Gastroesophageal sphincter (tissue), 4 donors: ENCODE data around the gene GADL1. TPM values are rescaled to one million over a fixed set of nuclear protein-coding genes. Genes with fewer than 3 reads are reported as not detected.

Source experiments
- ATAC-seq: fragments of 150-250 bp; one replicate; pipeline ENCODE4 v1.9.1; 2016; ENCODE audit warnings: mild to moderate bottlenecking, moderate library complexity
- H3K27ac ChIP-seq, 4 donors: fragments of 200-600 bp; sonication (generic) in 3 of 4; 1 replicate in 3 of 4; 2 replicates in 1 of 4; pipeline ENCODE4 v1.5.1; 2016 to 2019
- H3K27me3 ChIP-seq: fragments of 200-600 bp; sonication (generic); one replicate; pipeline ENCODE4 v1.5.1; 2019
- H3K36me3 ChIP-seq, 2 donors: fragments of 200-600 bp; sonication (generic); one replicate each; pipeline ENCODE4 v1.5.1; 2019; ENCODE audit warnings: control low read depth in 1 of 2
- H3K4me1 ChIP-seq, 3 donors: fragments of 200-600 bp; sonication (generic); 1 replicate in 2 of 3; 2 replicates in 1 of 3; pipeline ENCODE4 v1.5.1; 2016 to 2019; ENCODE audit warnings: control low read depth in 2 of 3
- H3K4me3 ChIP-seq, 2 donors: fragments of 200-600 bp; sonication (generic); one replicate each; pipeline ENCODE4 v1.5.1; 2019; ENCODE audit warnings: mild to moderate bottlenecking in 1 of 2, moderate library complexity in 1 of 2
- H3K9me3 ChIP-seq, 3 donors: fragments of 200-600 bp; sonication (generic); one replicate each; pipeline ENCODE4 v1.5.1; 2017 to 2019; ENCODE audit warnings: control low read depth in 2 of 3
- EP300 ChIP-seq: sonication (generic); formaldehyde crosslinking; IDR thresholded peaks from one replicate; pipeline ENCODE4 v1.6.1; 2017; ENCODE audit warnings: antibody characterized with exemption, mild to moderate bottlenecking
- POLR2A ChIP-seq, 2 donors: fragments of 450-650 bp; IDR thresholded peaks; one replicate each; pipeline ENCODE4 v1.6.1; 2017; ENCODE audit warnings: antibody characterized with exemption in 2 of 2, mild to moderate bottlenecking in 2 of 2, moderate library complexity in 1 of 2
- POLR2AphosphoS5 ChIP-seq: sonication (generic); formaldehyde crosslinking; IDR thresholded peaks from one replicate; pipeline ENCODE4 v1.6.1; 2017; ENCODE audit warnings: antibody characterized with exemption
- WGBS, 2 donors: methylation state at CpG; one replicate each; pipeline ENCODE4 v1.1.5; 2018; ENCODE audit warnings: low coverage in 1 of 2; 5-methylcytosine and 5-hydroxymethylcytosine counted together
- total RNA-seq, 4 donors: library from RNA; depleted of rRNA; stranded (reverse); fragments of >200 nt; gene quantifications; one replicate each; pipeline ENCODE4 v1.1.0, GENCODE V29; 2016
- TF ChIP-seq, protein P1 (sequence below), 4 experiments: fragments of 200-600 bp in 2 of 4; fragments of 450-650 bp in 2 of 4; sonication (generic) in 1 of 4; IDR thresholded peaks; one replicate each; pipeline ENCODE4 v1.5.1; 2017 to 2019; ENCODE audit warnings: antibody characterized with exemption in 4 of 4, mild to moderate bottlenecking in 2 of 4, moderate library complexity in 2 of 4

GADL1 gene
- total RNA-seq, 4 donors from 2014 or later = 2.2 to 20.9 (median 3.9) TPM

GRCh38 chr3:30855400-30856292 is 38.8 kb downstream of the GADL1 start:
- H3K4me1 ChIP-seq = peaks cover 0 to 11% (median 0%) of the 10 kb centered on the region in 3 donors
- TF ChIP-seq POLR2A (IDR thresholded peaks at IDR 0.05) (no peak), POLR2AphosphoS5 (no peak), EP300 (no peak)
- TF ChIP-seq, protein P1, sequence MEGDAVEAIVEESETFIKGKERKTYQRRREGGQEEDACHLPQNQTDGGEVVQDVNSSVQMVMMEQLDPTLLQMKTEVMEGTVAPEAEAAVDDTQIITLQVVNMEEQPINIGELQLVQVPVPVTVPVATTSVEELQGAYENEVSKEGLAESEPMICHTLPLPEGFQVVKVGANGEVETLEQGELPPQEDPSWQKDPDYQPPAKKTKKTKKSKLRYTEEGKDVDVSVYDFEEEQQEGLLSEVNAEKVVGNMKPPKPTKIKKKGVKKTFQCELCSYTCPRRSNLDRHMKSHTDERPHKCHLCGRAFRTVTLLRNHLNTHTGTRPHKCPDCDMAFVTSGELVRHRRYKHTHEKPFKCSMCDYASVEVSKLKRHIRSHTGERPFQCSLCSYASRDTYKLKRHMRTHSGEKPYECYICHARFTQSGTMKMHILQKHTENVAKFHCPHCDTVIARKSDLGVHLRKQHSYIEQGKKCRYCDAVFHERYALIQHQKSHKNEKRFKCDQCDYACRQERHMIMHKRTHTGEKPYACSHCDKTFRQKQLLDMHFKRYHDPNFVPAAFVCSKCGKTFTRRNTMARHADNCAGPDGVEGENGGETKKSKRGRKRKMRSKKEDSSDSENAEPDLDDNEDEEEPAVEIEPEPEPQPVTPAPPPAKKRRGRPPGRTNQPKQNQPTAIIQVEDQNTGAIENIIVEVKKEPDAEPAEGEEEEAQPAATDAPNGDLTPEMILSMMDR (IDR thresholded peaks at IDR 0.05) = no peak
- H3K36me3 ChIP-seq = peaks cover 0 to 17% of the 10 kb centered on the region in 2 donors
- no peaks in the 10 kb centered on the region for H3K9me3 ChIP-seq
- H3K27ac ChIP-seq = no peak overlapping the region
- 51 to 60% methylated on average over 6 of the region's 6 CpGs for WGBS, 2 donors
- no peaks in the 10 kb centered on the region for H3K27me3 ChIP-seq
- no peak overlapping the region for H3K4me3 ChIP-seq
- no peak for ATAC-seq

GRCh38 chr3:30852833-30853232 is 41.6 kb downstream of the GADL1 start:
- H3K36me3 ChIP-seq = peaks cover 0 to 12% of the 10 kb centered on the region in 2 donors
- H3K27ac ChIP-seq = no peak overlapping the region
- no peak overlapping the region for H3K4me3 ChIP-seq
- WGBS, 2 donors = 81% methylated on average over 3 to 4 of the region's 4 CpGs
- no peaks in the 10 kb centered on the region for H3K9me3 ChIP-seq
- H3K27me3 ChIP-seq = no peaks in the 10 kb centered on the region
- peaks cover 0 to 8% (median 3%) of the 10 kb centered on the region in 3 donors for H3K4me1 ChIP-seq
- TF ChIP-seq, protein P1 (IDR thresholded peaks at IDR 0.05) = no peak
- TF ChIP-seq POLR2A (IDR thresholded peaks at IDR 0.05) (no peak), EP300 (no peak), POLR2AphosphoS5 (no peak)
- no peak for ATAC-seq

DNA sequence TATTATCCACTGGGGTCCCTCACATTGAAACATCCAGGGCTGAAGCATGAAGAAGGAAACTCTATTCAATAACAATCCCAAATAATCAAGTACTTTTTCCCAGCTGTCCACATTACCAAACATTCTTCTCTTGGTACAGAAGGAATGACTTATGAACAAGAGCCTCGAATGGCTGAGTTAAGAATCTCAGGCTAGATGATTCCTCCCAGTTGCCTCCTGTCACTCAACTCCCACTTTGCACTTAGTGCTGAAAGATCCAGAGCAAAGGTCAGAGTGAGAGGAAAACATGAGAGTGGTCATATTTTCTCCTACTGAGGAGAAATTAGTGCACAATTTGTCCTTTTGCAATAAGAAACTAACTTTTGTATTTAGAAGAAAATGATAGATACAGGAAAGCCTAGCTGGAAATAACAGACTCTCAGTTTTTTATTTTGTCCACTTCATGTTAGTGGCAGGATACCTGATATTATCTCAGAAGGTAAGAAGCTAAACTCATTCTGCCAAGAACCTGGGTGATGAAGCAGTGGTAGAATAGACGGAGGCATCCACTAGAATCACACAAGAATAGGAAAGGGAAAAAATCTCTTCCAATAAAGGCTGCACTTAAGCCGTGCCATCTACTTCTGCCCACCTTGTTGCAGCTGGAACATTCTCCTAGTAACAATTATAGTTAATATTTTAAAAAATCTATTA is 46.2 kb downstream of the GADL1 start:
- Histone ChIP-seq H3K4me1 (peaks cover 0 to 3% (median 0%) of the 10 kb centered on the region in 3 donors), H3K4me3 (no peak overlapping the region), H3K27ac (no peak overlapping the region), H3K36me3 (peaks cover 0 to 18% of the 10 kb centered on the region in 2 donors), H3K27me3 (no peaks in the 10 kb centered on the region), H3K9me3 (no peaks in the 10 kb centered on the region)
- no peak for TF ChIP-seq POLR2A (IDR thresholded peaks at IDR 0.05)
- TF ChIP-seq, protein P1 (IDR thresholded peaks at IDR 0.05) = no peak
- no peak for TF ChIP-seq EP300
- no peak for TF ChIP-seq POLR2AphosphoS5
- 60 to 83% methylated on average over 3 of the region's 3 CpGs for WGBS, 2 donors
- no peak for ATAC-seq

- Histone ChIP-seq H3K27ac (no peak overlapping the region), H3K27me3 (no peaks in the 10 kb centered on the region), H3K9me3 (no peaks in the 10 kb centered on the region), H3K4me3 (no peak overlapping the region), H3K36me3 (peaks cover 0 to 18% of the 10 kb centered on the region in 2 donors), H3K4me1 (peaks cover 0 to 3% (median 0%) of the 10 kb centered on the region in 3 donors)
- WGBS, 2 donors = 69 to 72% methylated on average over 1 to 3 of the region's 3 CpGs
- TF ChIP-seq POLR2A (IDR thresholded peaks at IDR 0.05) = no peak
- no peak for TF ChIP-seq EP300
- no peak for TF ChIP-seq POLR2AphosphoS5
- TF ChIP-seq, protein P1 (IDR thresholded peaks at IDR 0.05) = no peak
- ATAC-seq = no peak
These were observed 46.9 kb downstream of the GADL1 start for GRCh38 chr3:30847592-30847991.
